GM18867 (cell line): ENCODE measurements around the gene POLA1.
"Not testable (repeated sequence)": the region's sequence is repeated elsewhere in the genome, so short reads cannot be mapped to it uniquely, and the experiment has no call there.

Experiments used
- ATAC-seq: cut with Tn5 transposase; IDR thresholded peaks from one replicate; pipeline ENCODE4 v1.9.1; 2021; ENCODE audit warnings: mild to moderate bottlenecking, moderate library complexity; ENCODE audit not compliant: unreplicated experiment

The POLA1 gene

GRCh38 chrX:24693453-24694202, at the start of gene POLA1:
Gene POLA1, plus strand, starts transcription at chrX:24693918. Its CDS starts 44 bp downstream, at chrX:24693962.
- peak; percentile 95 for ATAC-seq

- ATAC-seq: no peak
Measured at GRCh38 chrX:24646006-24646405, 47.7 kb upstream of the POLA1 start.

- peak; percentile 14 for ATAC-seq
Measured at GRCh38 chrX:24646745-24647182, 47.0 kb upstream of the POLA1 start.

GRCh38 chrX:24647257-24648058, 46.3 kb upstream of the POLA1 start, which contains the start of gene PCYT1B:
Gene PCYT1B, minus strand, starts transcription at chrX:24647347. Its CDS starts 242 bp downstream, at chrX:24647105.
- ATAC-seq: peak; percentile 93

GRCh38 chrX:24648495-24648894, 45.2 kb upstream of the POLA1 start:
- no peak for ATAC-seq

GRCh38 chrX:24651783-24652182, 41.9 kb upstream of the POLA1 start:
- ATAC-seq: no peak

GRCh38 chrX:24655679-24656078, 38.0 kb upstream of the POLA1 start:
- not testable (repeated sequence) for ATAC-seq

GRCh38 chrX:24657671-24658386, 35.9 kb upstream of the POLA1 start:
- no peak for ATAC-seq

- no peak for ATAC-seq
Measured at GRCh38 chrX:24658421-24658820, 35.3 kb upstream of the POLA1 start.

- ATAC-seq: no peak
Measured at GRCh38 chrX:24659106-24659505, 34.6 kb upstream of the POLA1 start.

- ATAC-seq: no peak
Measured at GRCh38 chrX:24659646-24660045, 34.1 kb upstream of the POLA1 start.

GRCh38 chrX:24661292-24661691, 32.4 kb upstream of the POLA1 start:
- ATAC-seq: no peak

- ATAC-seq: no peak
Measured at GRCh38 chrX:24662352-24662751, 31.4 kb upstream of the POLA1 start.

GRCh38 chrX:24668111-24668510, 25.6 kb upstream of the POLA1 start:
- no peak for ATAC-seq

GRCh38 chrX:24672701-24673190, 21.0 kb upstream of the POLA1 start:
- no peak for ATAC-seq

GRCh38 chrX:24673424-24673823, 20.3 kb upstream of the POLA1 start:
- ATAC-seq: no peak

GRCh38 chrX:24676403-24677024, 17.2 kb upstream of the POLA1 start:
- peak; percentile 68 for ATAC-seq

- no peak for ATAC-seq
Measured at GRCh38 chrX:24682739-24683432, 10.8 kb upstream of the POLA1 start.

- ATAC-seq: no peak
Measured at GRCh38 chrX:24684048-24684447, 9.7 kb upstream of the POLA1 start.

GRCh38 chrX:24692305-24692704, 1.4 kb upstream of the POLA1 start:
- ATAC-seq: no peak
